ENCODE data around the gene GLRX.

GRCh38 chr5:95861864-95862561 is 39.5 kb upstream of the GLRX start:
- TF ChIP-seq RFX5 (IDR thresholded peaks at IDR 0.05; ENCODE audit: low read length) (no peak), CTCF (IDR thresholded peaks at IDR 0.05) (peak; percentile 18; the same call in 1 of the 2 replicates), TAF1 (IDR thresholded peaks at IDR 0.05; ENCODE audit: borderline replicate concordance, low read depth, low read length) (no peak), JUND (IDR thresholded peaks at IDR 0.05) (no peak), ZBTB33 (IDR thresholded peaks at IDR 0.05; ENCODE audit: borderline replicate concordance, low read depth) (no peak), CHD2 (IDR thresholded peaks at IDR 0.05; ENCODE audit: low read length, partially characterized antibody) (no peak), MEF2A (IDR thresholded peaks at IDR 0.05; ENCODE audit: borderline replicate concordance, low read depth) (no peak), FOXM1 (IDR thresholded peaks at IDR 0.05; ENCODE audit: low read depth) (no peak), GABPA (IDR thresholded peaks at IDR 0.05; ENCODE audit: low read depth) (no peak)

Measured in SK-N-SH (cell line).